VCaP (cell line): ENCODE measurements around the gene MEN1.

Source experiments
- H3K27ac ChIP-seq: fragments of 450-650 bp; 2 replicates; pipeline ENCODE4 v1.5.1; 2017
- TF ChIP-seq, protein P1 (sequence below): fragments of 450-650 bp; conservative IDR thresholded peaks from 2 replicates; pipeline ENCODE4 v1.5.1; 2017; ENCODE audit warnings: mild to moderate bottlenecking, moderate library complexity

MEN1 gene

DNA sequence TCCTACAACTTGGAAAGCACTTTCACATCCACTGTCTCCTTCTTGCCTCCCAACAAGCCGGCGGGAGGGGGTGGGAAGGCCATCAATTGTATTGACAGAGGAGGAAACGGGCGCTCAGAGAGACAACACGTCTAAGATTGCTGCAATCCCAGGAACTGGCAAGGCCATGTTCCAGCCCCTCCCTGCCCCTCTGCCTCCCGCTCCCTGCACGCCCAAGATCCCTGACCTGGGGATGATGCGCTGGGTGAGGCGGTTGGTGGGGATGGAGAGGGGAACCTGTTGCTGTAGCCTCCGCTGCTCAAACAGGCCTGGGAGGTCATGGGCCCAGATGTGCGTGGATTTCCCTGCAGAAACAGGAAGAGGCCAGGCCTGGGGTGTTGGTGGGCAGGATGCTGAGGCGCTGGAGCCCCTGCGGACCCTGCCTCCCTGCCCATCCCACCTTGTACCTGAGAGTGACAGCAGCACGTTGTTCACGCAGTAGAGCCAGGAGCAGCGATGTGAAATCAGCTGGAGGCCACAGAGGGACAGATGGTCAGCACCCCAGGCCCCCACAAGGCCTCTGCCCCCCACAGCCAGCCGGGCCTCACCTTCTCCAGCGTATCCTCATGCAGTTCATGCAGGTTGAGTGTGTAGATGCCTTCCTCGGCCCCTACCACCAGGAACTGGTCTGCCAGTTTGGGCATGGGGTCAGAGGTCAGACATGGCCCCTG is 14.1 kb downstream of the MEN1 start:
- no peak overlapping the region for H3K27ac ChIP-seq
- TF ChIP-seq, protein P1, sequence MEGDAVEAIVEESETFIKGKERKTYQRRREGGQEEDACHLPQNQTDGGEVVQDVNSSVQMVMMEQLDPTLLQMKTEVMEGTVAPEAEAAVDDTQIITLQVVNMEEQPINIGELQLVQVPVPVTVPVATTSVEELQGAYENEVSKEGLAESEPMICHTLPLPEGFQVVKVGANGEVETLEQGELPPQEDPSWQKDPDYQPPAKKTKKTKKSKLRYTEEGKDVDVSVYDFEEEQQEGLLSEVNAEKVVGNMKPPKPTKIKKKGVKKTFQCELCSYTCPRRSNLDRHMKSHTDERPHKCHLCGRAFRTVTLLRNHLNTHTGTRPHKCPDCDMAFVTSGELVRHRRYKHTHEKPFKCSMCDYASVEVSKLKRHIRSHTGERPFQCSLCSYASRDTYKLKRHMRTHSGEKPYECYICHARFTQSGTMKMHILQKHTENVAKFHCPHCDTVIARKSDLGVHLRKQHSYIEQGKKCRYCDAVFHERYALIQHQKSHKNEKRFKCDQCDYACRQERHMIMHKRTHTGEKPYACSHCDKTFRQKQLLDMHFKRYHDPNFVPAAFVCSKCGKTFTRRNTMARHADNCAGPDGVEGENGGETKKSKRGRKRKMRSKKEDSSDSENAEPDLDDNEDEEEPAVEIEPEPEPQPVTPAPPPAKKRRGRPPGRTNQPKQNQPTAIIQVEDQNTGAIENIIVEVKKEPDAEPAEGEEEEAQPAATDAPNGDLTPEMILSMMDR, result no peak

DNA sequence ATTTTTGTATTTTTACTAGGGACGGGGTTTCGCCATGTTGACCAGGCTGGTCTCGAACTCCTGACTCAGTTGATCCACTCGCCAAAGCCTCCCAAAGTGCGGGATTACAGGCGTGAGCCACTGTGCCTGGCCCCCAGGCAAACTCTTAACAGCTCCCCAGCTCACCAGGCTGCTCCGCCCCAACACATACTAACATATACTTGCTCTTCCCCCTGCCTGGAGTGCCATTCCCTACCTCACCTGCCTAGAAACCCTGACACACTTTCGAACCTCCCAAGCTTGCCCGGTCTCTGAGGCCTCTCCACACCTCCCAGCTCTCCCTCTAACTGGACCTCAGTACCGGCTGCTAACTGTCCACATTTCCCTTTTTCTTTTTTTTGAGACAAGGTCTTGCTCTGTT is 15.8 kb downstream of the MEN1 start:
- no peak overlapping the region for H3K27ac ChIP-seq
- TF ChIP-seq, protein P1, result no peak

DNA sequence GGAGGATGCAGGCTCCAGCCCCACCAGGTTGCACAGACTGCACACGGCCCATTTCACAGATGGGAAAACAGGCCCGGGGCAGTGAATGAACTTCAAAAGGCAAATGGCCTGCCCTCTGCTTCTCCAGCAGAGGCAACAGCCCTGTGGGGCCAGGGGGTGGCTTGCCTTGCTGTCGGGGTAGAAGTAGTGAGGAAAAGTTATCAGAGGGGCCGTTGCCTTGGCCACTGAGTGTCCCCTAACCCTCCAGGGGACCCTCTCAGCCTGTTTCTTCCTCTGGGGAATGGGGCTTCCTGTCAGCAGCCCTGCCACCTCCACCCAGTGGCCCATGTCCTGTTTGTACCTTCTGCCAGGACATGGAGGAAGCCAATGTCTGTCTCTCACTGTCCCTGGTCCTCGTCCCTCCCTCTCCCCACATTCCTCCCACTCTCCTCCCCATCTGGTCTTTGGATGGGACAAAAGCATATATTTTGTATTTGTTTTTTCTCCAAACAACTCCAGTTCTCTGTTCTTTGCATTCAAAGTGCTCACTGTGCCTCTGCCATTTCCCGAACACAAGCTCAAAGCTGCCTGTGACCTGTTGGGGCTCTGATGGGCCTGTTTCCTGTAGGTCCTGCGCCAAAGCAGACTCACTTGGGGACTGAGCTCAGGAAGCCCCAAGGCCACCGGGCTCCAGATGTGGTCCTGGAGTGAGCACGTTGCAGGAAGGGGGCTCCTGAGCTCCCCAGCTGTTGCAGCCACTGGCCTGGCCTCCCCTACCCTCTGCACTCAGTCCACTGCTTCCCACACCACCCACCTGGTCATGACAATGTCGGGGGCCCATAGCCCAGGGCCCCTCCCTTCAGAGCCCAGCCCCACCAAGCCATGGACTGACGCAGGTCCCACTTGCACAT is 16.8 kb downstream of the MEN1 start:
- H3K27ac ChIP-seq, result no peak overlapping the region
- TF ChIP-seq, protein P1, result no peak

DNA sequence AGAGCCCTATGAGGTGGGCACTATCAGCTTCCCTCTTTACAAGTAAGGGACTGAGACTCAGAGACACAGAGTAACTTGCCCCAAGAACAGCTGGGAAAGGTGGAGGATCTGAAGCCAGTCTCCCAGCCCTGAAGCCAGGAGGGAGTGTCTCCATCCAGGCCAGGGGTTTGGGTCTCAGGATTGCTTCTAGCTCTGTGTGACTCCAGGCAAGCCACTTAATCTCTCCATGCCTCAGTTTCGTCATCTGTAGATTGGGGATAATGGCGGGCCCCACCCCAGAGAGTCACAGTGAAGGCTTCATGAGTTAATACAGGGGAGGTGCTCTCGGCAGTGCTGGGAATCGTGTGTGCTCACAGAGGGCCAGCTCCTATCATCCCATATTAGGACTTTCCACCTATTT is 17.9 kb downstream of the MEN1 start:
- TF ChIP-seq, protein P1, result no peak
- no peak overlapping the region for H3K27ac ChIP-seq

DNA sequence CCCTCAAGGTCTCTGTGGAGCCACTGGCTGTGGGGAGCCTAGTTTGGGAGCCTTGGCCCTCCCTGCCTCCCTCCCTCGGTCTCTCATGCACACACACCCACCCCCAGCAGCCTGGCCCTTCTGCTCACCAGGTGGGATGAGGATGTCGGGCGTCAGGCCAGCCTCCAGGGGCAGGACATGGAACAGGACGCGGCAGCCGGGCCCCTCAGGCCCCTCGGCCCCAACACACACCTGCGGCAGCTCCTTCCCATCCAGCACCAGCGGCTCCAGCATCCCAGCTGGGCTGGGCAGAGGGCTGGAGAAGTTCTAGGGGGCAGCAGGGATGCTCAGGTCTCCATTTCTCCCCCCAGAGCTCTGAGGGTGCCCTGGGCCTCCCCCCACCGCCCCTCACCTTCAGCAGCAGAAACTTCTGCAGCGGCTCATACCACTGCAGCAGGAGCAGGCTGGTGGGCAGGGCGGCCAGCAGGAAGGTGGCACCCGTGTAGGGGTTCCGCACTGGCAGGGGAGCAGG is 18.5 kb downstream of the MEN1 start:
- no peak overlapping the region for H3K27ac ChIP-seq
- TF ChIP-seq, protein P1, result no peak

DNA sequence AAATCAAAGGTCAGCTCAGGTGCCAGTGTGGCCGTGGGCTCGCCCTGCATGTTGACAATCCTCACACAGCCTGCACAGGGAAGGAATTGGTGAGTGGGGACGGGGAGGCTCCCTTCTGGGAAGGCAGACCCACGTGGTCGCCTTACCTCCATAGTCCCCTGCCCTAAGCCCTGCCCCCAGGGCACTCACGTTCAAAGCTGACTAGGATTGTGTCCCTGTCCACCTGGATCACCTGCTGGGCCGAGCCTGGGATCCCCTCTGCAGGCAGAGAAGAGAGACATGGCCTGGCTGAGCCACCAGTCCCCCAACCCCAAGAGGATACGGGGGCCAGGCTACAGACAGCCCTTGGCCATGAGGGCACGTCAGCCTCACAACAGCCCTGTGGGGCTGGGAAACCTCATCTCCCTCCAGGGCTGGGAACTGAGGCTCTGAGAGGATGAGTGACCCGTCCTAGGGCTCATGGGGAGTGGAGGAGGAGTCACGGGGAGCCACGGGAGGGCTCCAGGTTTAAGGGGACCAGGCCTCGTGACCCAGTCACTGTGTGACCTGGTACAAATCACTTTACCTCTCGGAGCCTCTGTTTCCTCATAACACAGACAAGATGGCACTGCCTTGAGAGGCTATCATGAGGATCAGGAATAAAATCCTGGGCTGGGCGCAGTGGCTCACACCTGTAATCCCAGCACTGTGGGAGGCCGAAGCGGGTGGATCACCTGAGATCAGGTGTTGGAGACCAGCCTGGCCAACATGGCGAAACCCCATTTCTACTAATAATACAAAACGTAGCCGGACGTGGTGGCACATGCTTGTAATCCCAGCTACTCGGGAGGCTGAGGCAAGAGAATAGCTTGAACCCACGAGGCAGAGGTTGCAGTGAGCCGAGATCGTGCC is 19.9 kb downstream of the MEN1 start:
- TF ChIP-seq, protein P1, result no peak
- no peak overlapping the region for H3K27ac ChIP-seq
